K562 (cell line): ENCODE data around the gene SLC25A42. TPM values are rescaled to one million over a fixed set of nuclear protein-coding genes. Genes with fewer than 3 reads are reported as not detected.

Experiments used
- CEBPG ChIP-seq, 3 experiments: fragments of 200-800 bp in 1 of 3; sonication (Bioruptor generic) in 1 of 3; sonication (generic) in 1 of 3; formaldehyde crosslinking in 1 of 3; IDR thresholded peaks in 2 of 3; conservative IDR thresholded peaks in 1 of 3; 2 replicates each; pipeline versions ENCODE4 v1.6.1 to v1.8.0; 2016 to 2022; ENCODE audit warnings: missing compliant biosample characterization in 2 of 3, missing genetic modification characterization in 2 of 3, mild to moderate bottlenecking in 1 of 3, missing genetic modification reagents in 1 of 3
- ETV5 ChIP-seq: sonication (generic); formaldehyde crosslinking; IDR thresholded peaks from 2 replicates; pipeline ENCODE4 v1.4.0; 2020; ENCODE audit warnings: low read depth, mild to moderate bottlenecking, missing genetic modification reagents
- EZH2 ChIP-seq: IDR thresholded peaks from 2 replicates; pipeline ENCODE4 v1.6.1; 2012; ENCODE audit warnings: low read depth, mild to moderate bottlenecking, inconsistent platforms, low read length, borderline replicate concordance
- FOXM1 ChIP-seq, 2 experiments: fragments of 450-650 bp in 1 of 2; sonication (generic) in 1 of 2; formaldehyde crosslinking in 1 of 2; IDR thresholded peaks; 2 replicates each; pipeline versions ENCODE4 v1.6.1 to v1.9.0; 2017 to 2022; ENCODE audit warnings: low read depth in 2 of 2, mild to moderate bottlenecking in 2 of 2, missing genetic modification reagents in 1 of 2, moderate library complexity in 1 of 2
- GABPA ChIP-seq: fragments of 200-800 bp; sonication (Bioruptor generic); conservative IDR thresholded peaks from 2 replicates; pipeline ENCODE4 v1.6.1; 2016; ENCODE audit warnings: low read depth, missing genetic modification characterization, missing compliant biosample characterization
- HDAC2 ChIP-seq: fragments of 450-650 bp; IDR thresholded peaks from 2 replicates; pipeline ENCODE4 v1.6.1; 2016; ENCODE audit warnings: mild to moderate bottlenecking
- NCOR1 ChIP-seq: fragments of 450-650 bp; IDR thresholded peaks from 2 replicates; pipeline ENCODE4 v1.6.1; 2016; ENCODE audit warnings: mild to moderate bottlenecking, moderate library complexity
- RB1 ChIP-seq: fragments of 450-650 bp; IDR thresholded peaks from 2 replicates; pipeline ENCODE4 v1.6.1; 2017; ENCODE audit warnings: low read depth, mild to moderate bottlenecking
- SNIP1 ChIP-seq: fragments of 450-650 bp; IDR thresholded peaks from 2 replicates; pipeline ENCODE4 v1.7.1; 2017; ENCODE audit warnings: low read depth, mild to moderate bottlenecking
- STAT5B ChIP-seq: fragments of 250-450 bp; sonication (Bioruptor Pico); IDR thresholded peaks from 2 replicates; pipeline ENCODE4 v1.8.0; 2021; ENCODE audit warnings: mild to moderate bottlenecking, inconsistent platforms
- TEAD1 ChIP-seq, 2 experiments: fragments of 450-650 bp in 1 of 2; sonication (generic) in 1 of 2; formaldehyde crosslinking; IDR thresholded peaks; 2 replicates each; pipeline versions ENCODE4 v1.4.0 to v1.8.0; 2020 to 2022; ENCODE audit warnings: mild to moderate bottlenecking in 2 of 2, missing genetic modification reagents in 1 of 2
- XRCC5 ChIP-seq: fragments of 200-400 bp; formaldehyde crosslinking; IDR thresholded peaks from 2 replicates; pipeline ENCODE4 v1.6.1; 2017; ENCODE audit warnings: low read depth, mild to moderate bottlenecking, low read length
- YY1 ChIP-seq, 3 experiments: IDR thresholded peaks; 2 replicates each; pipeline ENCODE4 v1.6.1; 2011; ENCODE audit warnings: low read length in 2 of 3, mild to moderate bottlenecking in 2 of 3, moderate library complexity in 2 of 3, borderline replicate concordance in 1 of 3, control low read depth in 1 of 3, low read depth in 1 of 3; ENCODE audit not compliant: insufficient read depth in 3 of 3, insufficient replicate concordance in 2 of 3, control insufficient read depth in 1 of 3, insufficient read length in 1 of 3; ENCODE audit errors: extremely low read depth in 1 of 3
- ZNF609 ChIP-seq: sonication (generic); formaldehyde crosslinking; IDR thresholded peaks from 2 replicates; pipeline ENCODE4 v1.8.1; 2023; ENCODE audit warnings: missing genetic modification reagents, mild to moderate bottlenecking, borderline replicate concordance
- polyA plus RNA-seq, 8 experiments: library from polyadenylated mRNA; depleted of rRNA in 4 of 8; stranded (reverse) in 5 of 8; unstranded in 3 of 8; fragments of >200 nt; fragmentation: Nextera tagmentation in 2 of 8; fragmentation: Illumina TruSeq in 1 of 8; extraction: Ambion mirVana in 2 of 8; extraction: Trizol in 1 of 8; gene quantifications; 2 replicates each; pipeline versions ENCODE4 v1.2.1 to v1.2.3, GENCODE V29; 2011 to 2014; ENCODE audit warnings: inconsistent platforms in 1 of 8, missing spikeins in 1 of 8
- total RNA-seq, 7 experiments: library from RNA; depleted of rRNA in 6 of 7; stranded (reverse); fragments of >200 nt in 6 of 7; fragmentation: Illumina TruSeq in 2 of 7; extraction: Trizol in 2 of 7; gene quantifications; 2 replicates each; pipeline versions ENCODE4 v1.2.1 to v1.2.3, GENCODE V29; 2011 to 2021; ENCODE audit warnings: low replicate concordance in 1 of 7
- TF ChIP-seq, protein P1 (sequence below): fragments of 250-450 bp; sonication (Bioruptor Pico); IDR thresholded peaks from 2 replicates; pipeline ENCODE4 v1.8.0; 2022; ENCODE audit warnings: moderate library complexity, mild to moderate bottlenecking, inconsistent platforms
- TF ChIP-seq, protein P2 (sequence below): fragments of 450-650 bp; IDR thresholded peaks from 2 replicates; pipeline ENCODE4 v1.6.1; 2016; ENCODE audit warnings: mild to moderate bottlenecking
- TF ChIP-seq, protein P3 (sequence below): fragments of 250-450 bp; sonication (Bioruptor Pico); IDR thresholded peaks from 2 replicates; pipeline ENCODE4 v1.5.0; 2021

The SLC25A42 gene
- total and polyA plus RNA-seq, 9 of the 15 experiments (the other 6 are each of a cell fraction or from before 2014, with no cell fraction given): 0.59 to 32.2 (median 14.1) TPM

- TF ChIP-seq ZNF609 (no peak), SNIP1 (no peak), YY1 (IDR thresholded peaks at IDR 0.05; ENCODE audit: borderline replicate concordance in 1 of 3, control insufficient read depth in 1 of 3, extremely low read depth in 1 of 3, insufficient read depth in 3 of 3, insufficient read length in 1 of 3, insufficient replicate concordance in 2 of 3, low read depth in 1 of 3, low read length in 2 of 3) (no peak), RB1 (no peak), HDAC2 (peak; percentile 79; the same call in 1 of the 2 replicates), TEAD1 (CRISPR knock-in tag; IDR thresholded peaks at IDR 0.05) (no peak), EZH2 (no peak), XRCC5 (0 out of 2 replicates have a peak, but pooled peaks have one; percentile 54), CEBPG (CRISPR knock-in tag; IDR thresholded peaks at IDR 0.05) (no peak), CEBPG (tag; conservative IDR thresholded peaks at IDR 0.05 in 1 of 2, IDR thresholded peaks at IDR 0.05 in 1 of 2) (no peak), STAT5B (no peak), NCOR1 (no peak), ETV5 (CRISPR knock-in tag) (no peak; the same call in 1 of the 2 replicates), GABPA (tag) (peak; percentile 34; the same call in 1 of the 2 replicates), FOXM1 (IDR thresholded peaks at IDR 0.05; ENCODE audit: low read depth) (no peak), FOXM1 (CRISPR knock-in tag; IDR thresholded peaks at IDR 0.05; ENCODE audit: low read depth) (0 out of 2 replicates have a peak, but pooled peaks have one; percentile 16)
- TF ChIP-seq, protein P1, sequence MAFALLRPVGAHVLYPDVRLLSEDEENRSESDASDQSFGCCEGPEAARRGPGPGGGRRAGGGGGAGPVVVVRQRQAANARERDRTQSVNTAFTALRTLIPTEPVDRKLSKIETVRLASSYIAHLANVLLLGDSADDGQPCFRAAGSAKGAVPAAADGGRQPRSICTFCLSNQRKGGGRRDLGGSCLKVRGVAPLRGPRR (CRISPR knock-in tag): no peak
- TF ChIP-seq, protein P2, sequence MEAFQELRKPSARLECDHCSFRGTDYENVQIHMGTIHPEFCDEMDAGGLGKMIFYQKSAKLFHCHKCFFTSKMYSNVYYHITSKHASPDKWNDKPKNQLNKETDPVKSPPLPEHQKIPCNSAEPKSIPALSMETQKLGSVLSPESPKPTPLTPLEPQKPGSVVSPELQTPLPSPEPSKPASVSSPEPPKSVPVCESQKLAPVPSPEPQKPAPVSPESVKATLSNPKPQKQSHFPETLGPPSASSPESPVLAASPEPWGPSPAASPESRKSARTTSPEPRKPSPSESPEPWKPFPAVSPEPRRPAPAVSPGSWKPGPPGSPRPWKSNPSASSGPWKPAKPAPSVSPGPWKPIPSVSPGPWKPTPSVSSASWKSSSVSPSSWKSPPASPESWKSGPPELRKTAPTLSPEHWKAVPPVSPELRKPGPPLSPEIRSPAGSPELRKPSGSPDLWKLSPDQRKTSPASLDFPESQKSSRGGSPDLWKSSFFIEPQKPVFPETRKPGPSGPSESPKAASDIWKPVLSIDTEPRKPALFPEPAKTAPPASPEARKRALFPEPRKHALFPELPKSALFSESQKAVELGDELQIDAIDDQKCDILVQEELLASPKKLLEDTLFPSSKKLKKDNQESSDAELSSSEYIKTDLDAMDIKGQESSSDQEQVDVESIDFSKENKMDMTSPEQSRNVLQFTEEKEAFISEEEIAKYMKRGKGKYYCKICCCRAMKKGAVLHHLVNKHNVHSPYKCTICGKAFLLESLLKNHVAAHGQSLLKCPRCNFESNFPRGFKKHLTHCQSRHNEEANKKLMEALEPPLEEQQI: no peak
- TF ChIP-seq, protein P3, sequence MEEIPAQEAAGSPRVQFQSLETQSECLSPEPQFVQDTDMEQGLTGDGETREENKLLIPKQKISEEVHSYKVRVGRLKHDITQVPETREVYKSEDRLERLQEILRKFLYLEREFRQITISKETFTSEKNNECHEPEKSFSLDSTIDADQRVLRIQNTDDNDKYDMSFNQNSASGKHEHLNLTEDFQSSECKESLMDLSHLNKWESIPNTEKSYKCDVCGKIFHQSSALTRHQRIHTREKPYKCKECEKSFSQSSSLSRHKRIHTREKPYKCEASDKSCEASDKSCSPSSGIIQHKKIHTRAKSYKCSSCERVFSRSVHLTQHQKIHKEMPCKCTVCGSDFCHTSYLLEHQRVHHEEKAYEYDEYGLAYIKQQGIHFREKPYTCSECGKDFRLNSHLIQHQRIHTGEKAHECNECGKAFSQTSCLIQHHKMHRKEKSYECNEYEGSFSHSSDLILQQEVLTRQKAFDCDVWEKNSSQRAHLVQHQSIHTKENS (CRISPR knock-in tag): no peak
Measured at GRCh38 chr19:19034204-19034624, 29.6 kb upstream of the SLC25A42 start (continued).
